Fibroblast of mammary gland (primary cell): ENCODE measurements around the gene CXorf49.

Experiments
- DNase-seq: peaks from one replicate; pipeline ENCODE4 v3.0.0-alpha.2; 2010; ENCODE audit warnings: low read depth
- H3K4me3 ChIP-seq: 2 replicates; pipeline ENCODE4 v1.5.1; 2011; ENCODE audit warnings: low read depth, mild to moderate bottlenecking, low read length, moderate library complexity; ENCODE audit not compliant: control insufficient read depth
- CTCF ChIP-seq: conservative IDR thresholded peaks from 2 replicates; pipeline ENCODE4 v1.5.1; 2011; ENCODE audit warnings: low read depth, low read length, inconsistent platforms; ENCODE audit not compliant: control insufficient read depth, insufficient read depth

Gene CXorf49

DNA sequence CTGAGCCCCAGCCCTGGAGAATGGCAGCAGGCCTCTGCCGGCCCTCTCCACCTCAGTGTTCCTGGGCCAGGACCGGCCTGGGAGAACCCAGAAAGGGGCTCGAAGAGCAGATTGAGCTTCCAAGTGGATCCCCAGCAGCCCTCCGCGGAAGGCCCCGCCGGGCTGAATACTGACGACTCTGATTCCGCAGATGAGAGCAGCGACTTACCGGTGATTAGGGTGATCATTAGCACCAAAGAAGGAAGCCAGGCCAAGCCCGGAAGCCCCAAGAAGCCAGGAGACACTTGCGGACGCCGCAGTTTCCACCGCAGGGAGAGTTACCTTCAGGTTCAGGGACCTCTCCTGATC is 49.9 kb downstream of the CXorf49 start:
- DNase-seq: no peak
- no peak overlapping the region for H3K4me3 ChIP-seq
- TF ChIP-seq CTCF: no peak

GRCh38 chrX:71667328-71668247 is 50.5 kb downstream of the CXorf49 start, which contains the start of gene LOC101059915:
Gene LOC101059915, plus strand, starts transcription at chrX:71667546.
- DNase-seq: no peak
- H3K4me3 ChIP-seq: no peak within 1 kb of the TSS
- no peak for TF ChIP-seq CTCF

DNA sequence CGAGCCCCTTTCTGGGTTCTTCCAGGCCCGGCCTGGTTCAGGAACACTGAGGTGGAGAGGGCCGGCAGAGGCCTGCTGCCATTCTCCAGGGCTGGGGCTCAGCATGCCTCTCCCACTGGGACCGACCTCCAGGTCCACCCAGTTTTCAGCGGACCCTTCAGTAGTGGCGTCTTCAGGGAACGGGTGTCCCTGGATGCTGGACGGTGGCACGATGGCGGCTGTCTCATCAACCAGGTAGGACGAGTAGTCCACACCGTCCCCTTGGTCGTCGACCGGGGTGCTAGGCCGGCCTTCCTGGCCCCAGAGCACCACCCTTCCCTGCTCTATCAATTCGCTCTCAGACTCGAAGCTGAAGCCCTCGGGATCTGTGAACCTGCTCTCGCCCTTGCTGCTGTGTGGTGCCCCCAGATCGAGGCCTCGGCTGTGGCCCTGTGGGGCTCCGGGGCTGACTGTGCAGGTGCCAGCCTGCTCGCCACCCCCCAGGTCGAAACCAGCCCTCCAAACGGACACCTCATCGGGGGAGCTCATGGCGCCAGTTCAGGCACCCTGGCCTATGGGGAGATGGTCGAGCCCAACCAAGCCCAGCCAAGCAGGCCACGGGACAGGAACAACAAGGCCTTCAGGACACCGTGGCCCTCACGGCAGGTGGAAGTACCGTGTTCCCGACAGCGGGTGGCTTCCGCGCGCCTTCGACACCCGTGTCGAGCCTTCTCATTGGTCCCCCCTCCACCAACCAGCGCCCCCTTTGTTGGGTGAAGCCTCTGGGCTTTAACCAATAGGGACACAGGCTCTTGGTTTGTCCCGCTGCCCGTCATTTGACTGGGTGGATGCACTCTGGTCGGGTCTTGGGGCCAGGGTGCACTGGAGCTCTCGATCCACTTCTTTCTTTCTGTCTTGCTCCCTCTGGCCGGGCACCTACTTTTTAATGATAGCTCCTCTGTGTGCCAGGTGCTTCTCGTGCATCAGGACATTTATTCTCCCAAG is 51.6 kb downstream of the CXorf49 start:
- no peak for DNase-seq
- no peak overlapping the region for H3K4me3 ChIP-seq
- TF ChIP-seq CTCF: no peak

- no peak for TF ChIP-seq CTCF
- DNase-seq: no peak
- no peak overlapping the region for H3K4me3 ChIP-seq
Observed at GRCh38 chrX:71665747-71666146, 52.3 kb downstream of the CXorf49 start.

- no peak overlapping the region for H3K4me3 ChIP-seq
- DNase-seq: no peak
- no peak for TF ChIP-seq CTCF
Observed at GRCh38 chrX:71664889-71665491, 53.1 kb downstream of the CXorf49 start.
